A375 (cell line): ENCODE results near the gene HTR6. TPM values are rescaled to one million over a fixed set of nuclear protein-coding genes. Genes with fewer than 3 reads are reported as not detected.

ENCODE experiments used
- total RNA-seq: library from RNA; depleted of rRNA; stranded (reverse); fragments of >200 nt; shearing (Covaris generic); gene quantifications from 2 replicates; pipeline ENCODE4 v1.2.3, GENCODE V29; 2014; rRNA removed

HTR6 gene
- 0.15 and 0.27 TPM in 2 replicates for total RNA-seq

GRCh38 chr1:19664453-19665185, at the start of gene HTR6:
HTR6 (plus strand) TSS chr1:19664875; CDS start chr1:19665754, 879 bp downstream.

GRCh38 chr1:19643602-19644394, 20.9 kb upstream of the HTR6 start, which contains the start of gene NBL1:
NBL1 (plus strand) TSS chr1:19644311; CDS start chr1:19655031, 10,720 bp downstream.

Other genes starting within 250 kb of the HTR6 start
- 70.0 and 78.5 TPM in 2 replicates for gene CAPZB, start 179.3 kb upstream of the HTR6 start, total RNA-seq
- gene NBL1, start 20.6 kb upstream of the HTR6 start, total RNA-seq = 42.2 and 47.6 TPM in 2 replicates
- 15.9 and 17.8 TPM in 2 replicates for gene TMCO4, start 135.0 kb downstream of the HTR6 start, total RNA-seq
- not detected in 2 replicates for gene RNF186, start 150.4 kb downstream of the HTR6 start, total RNA-seq
- 3.0 and 4.5 TPM in 2 replicates for gene OTUD3, start 217.5 kb downstream of the HTR6 start, total RNA-seq